Astrocyte (in vitro differentiated cells and primary cell): ENCODE data around the gene C6orf62. TPM values are rescaled to one million over a fixed set of nuclear protein-coding genes. Genes with fewer than 3 reads are reported as not detected.

Experiments used
- DNase-seq: peaks from one replicate; pipeline ENCODE4 v3.0.0-alpha.2; 2010; ENCODE audit warnings: low read depth
- FAIRE-seq: peaks from 2 replicates; lab custom pipeline; 2011; peaks lifted over from hg19 to GRCh38; lab: Jason Lieb, UNC
- H2AFZ ChIP-seq: 2 replicates; pipeline ENCODE4 v1.6.0; 2012; ENCODE audit warnings: low read depth, low read length, inconsistent platforms
- H3K27ac ChIP-seq: 2 replicates; pipeline ENCODE4 v1.5.1; 2011; ENCODE audit warnings: low read depth, low read length, inconsistent platforms
- H3K27me3 ChIP-seq: 2 replicates; pipeline ENCODE4 v1.6.0; 2011; ENCODE audit warnings: low read length, inconsistent platforms; ENCODE audit not compliant: insufficient read depth
- H3K36me3 ChIP-seq: 2 replicates; pipeline ENCODE4 v1.5.1; 2011; ENCODE audit warnings: low read length, inconsistent platforms; ENCODE audit not compliant: insufficient read depth
- H3K4me1 ChIP-seq: 2 replicates; pipeline ENCODE4 v1.5.1; 2011; ENCODE audit warnings: low read length, inconsistent platforms; ENCODE audit not compliant: insufficient read depth
- H3K4me2 ChIP-seq: 2 replicates; pipeline ENCODE4 v1.6.0; 2012; ENCODE audit warnings: low read length, inconsistent platforms
- H3K4me3 ChIP-seq: 2 replicates; pipeline ENCODE4 v1.5.1; 2011; ENCODE audit warnings: low read depth, mild to moderate bottlenecking, low read length, inconsistent platforms; ENCODE audit not compliant: insufficient read depth
- H3K79me2 ChIP-seq: 2 replicates; pipeline ENCODE4 v1.6.0; 2012; ENCODE audit warnings: mild to moderate bottlenecking, low read length, inconsistent platforms; ENCODE audit not compliant: insufficient read depth
- H3K9ac ChIP-seq: 2 replicates; pipeline ENCODE4 v1.6.0; 2012; ENCODE audit warnings: mild to moderate bottlenecking, low read length, inconsistent platforms
- H3K9me3 ChIP-seq: 2 replicates; pipeline ENCODE4 v1.5.1; 2012; ENCODE audit warnings: low read depth, mild to moderate bottlenecking, low read length, inconsistent platforms; ENCODE audit not compliant: insufficient read depth
- H4K20me1 ChIP-seq: 2 replicates; pipeline ENCODE4 v1.6.0; 2012; ENCODE audit warnings: low read length, inconsistent platforms; ENCODE audit not compliant: insufficient read depth
- H3K27ac Mint-ChIP-seq: one replicate; pipeline ENCODE4 v1.8.0; 2021; ENCODE audit warnings: mild to moderate bottlenecking, mixed read lengths; ENCODE audit not compliant: unreplicated experiment
- H3K27me3 Mint-ChIP-seq: one replicate; pipeline ENCODE4 v1.8.0; 2021; ENCODE audit warnings: low read depth, mixed read lengths; ENCODE audit not compliant: unreplicated experiment
- H3K36me3 Mint-ChIP-seq: one replicate; pipeline ENCODE4 v1.8.0; 2021; ENCODE audit warnings: low read depth, mixed read lengths; ENCODE audit not compliant: unreplicated experiment
- H3K4me1 Mint-ChIP-seq: one replicate; pipeline ENCODE4 v1.8.0; 2021; ENCODE audit warnings: low read depth, mixed read lengths; ENCODE audit not compliant: unreplicated experiment
- H3K4me3 Mint-ChIP-seq: one replicate; pipeline ENCODE4 v1.8.0; 2021; ENCODE audit warnings: mild to moderate bottlenecking, moderate library complexity, mixed read lengths; ENCODE audit not compliant: unreplicated experiment
- H3K9me3 Mint-ChIP-seq: one replicate; pipeline ENCODE4 v1.8.0; 2021; ENCODE audit warnings: mild to moderate bottlenecking, mixed read lengths; ENCODE audit not compliant: unreplicated experiment
- EZH2 ChIP-seq: IDR thresholded peaks from 2 replicates; pipeline ENCODE4 v1.6.1; 2012; ENCODE audit warnings: mild to moderate bottlenecking, low read length, inconsistent platforms; ENCODE audit not compliant: insufficient read depth
- total RNA-seq: library from RNA; stranded (reverse); gene quantifications from 2 replicates; pipeline ENCODE4 v1.2.1, GENCODE V29; 2021
- TF ChIP-seq, protein P1 (sequence below): IDR thresholded peaks from 2 replicates; pipeline ENCODE4 v1.5.1; 2011; ENCODE audit warnings: low read depth, mild to moderate bottlenecking, inconsistent platforms, low read length, moderate library complexity; ENCODE audit not compliant: insufficient read depth

C6orf62 gene
- total RNA-seq, 1 donor from 2014 or later: 162 TPM

- H3K27ac ChIP-seq: no peak overlapping the region
- H3K4me3 Mint-ChIP-seq: no peak overlapping the region
- no peaks in the 10 kb centered on the region for H3K9me3 ChIP-seq
- no peak for TF ChIP-seq EZH2
- TF ChIP-seq, protein P1, sequence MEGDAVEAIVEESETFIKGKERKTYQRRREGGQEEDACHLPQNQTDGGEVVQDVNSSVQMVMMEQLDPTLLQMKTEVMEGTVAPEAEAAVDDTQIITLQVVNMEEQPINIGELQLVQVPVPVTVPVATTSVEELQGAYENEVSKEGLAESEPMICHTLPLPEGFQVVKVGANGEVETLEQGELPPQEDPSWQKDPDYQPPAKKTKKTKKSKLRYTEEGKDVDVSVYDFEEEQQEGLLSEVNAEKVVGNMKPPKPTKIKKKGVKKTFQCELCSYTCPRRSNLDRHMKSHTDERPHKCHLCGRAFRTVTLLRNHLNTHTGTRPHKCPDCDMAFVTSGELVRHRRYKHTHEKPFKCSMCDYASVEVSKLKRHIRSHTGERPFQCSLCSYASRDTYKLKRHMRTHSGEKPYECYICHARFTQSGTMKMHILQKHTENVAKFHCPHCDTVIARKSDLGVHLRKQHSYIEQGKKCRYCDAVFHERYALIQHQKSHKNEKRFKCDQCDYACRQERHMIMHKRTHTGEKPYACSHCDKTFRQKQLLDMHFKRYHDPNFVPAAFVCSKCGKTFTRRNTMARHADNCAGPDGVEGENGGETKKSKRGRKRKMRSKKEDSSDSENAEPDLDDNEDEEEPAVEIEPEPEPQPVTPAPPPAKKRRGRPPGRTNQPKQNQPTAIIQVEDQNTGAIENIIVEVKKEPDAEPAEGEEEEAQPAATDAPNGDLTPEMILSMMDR: no peak
- H3K27me3 ChIP-seq: no peaks in the 10 kb centered on the region
- H3K9me3 Mint-ChIP-seq: no peaks in the 10 kb centered on the region
- peaks cover 2% of the 10 kb centered on the region for H3K4me1 Mint-ChIP-seq
- DNase-seq (no peak), FAIRE-seq (no peak)
- no peaks in the 10 kb centered on the region for H3K79me2 ChIP-seq
- no peaks in the 10 kb centered on the region for H3K36me3 ChIP-seq
- no peaks in the 10 kb centered on the region for H3K4me1 ChIP-seq
- H3K4me2 ChIP-seq: no peak overlapping the region
- H3K9ac ChIP-seq: no peak overlapping the region
- H3K4me3 ChIP-seq: no peak overlapping the region
- H3K27ac Mint-ChIP-seq: no peak overlapping the region
- no peaks in the 10 kb centered on the region for H4K20me1 ChIP-seq
- no peaks in the 10 kb centered on the region for H3K36me3 Mint-ChIP-seq
- no peaks in the 10 kb centered on the region for H3K27me3 Mint-ChIP-seq
- H2AFZ ChIP-seq: no peak overlapping the region
Observed at GRCh38 chr6:24763578-24763977, 44.6 kb upstream of the C6orf62 start.

- Mint-ChIP-seq H3K9me3 (no peaks in the 10 kb centered on the region), H3K27ac (no peak overlapping the region), H3K36me3 (no peaks in the 10 kb centered on the region), H3K4me1 (peaks cover 2% of the 10 kb centered on the region), H3K4me3 (no peak overlapping the region), H3K27me3 (no peaks in the 10 kb centered on the region)
- Histone ChIP-seq H3K79me2 (no peaks in the 10 kb centered on the region), H3K4me2 (no peak overlapping the region), H2AFZ (no peak overlapping the region), H3K9ac (no peak overlapping the region), H3K36me3 (no peaks in the 10 kb centered on the region), H3K4me1 (no peaks in the 10 kb centered on the region), H3K4me3 (no peak overlapping the region), H3K27me3 (no peaks in the 10 kb centered on the region), H3K27ac (no peak overlapping the region), H4K20me1 (no peaks in the 10 kb centered on the region), H3K9me3 (no peaks in the 10 kb centered on the region)
- FAIRE-seq: no peak
- no peak for DNase-seq
- TF ChIP-seq, protein P1: no peak
- no peak for TF ChIP-seq EZH2
Observed at GRCh38 chr6:24761851-24762250, 42.9 kb upstream of the C6orf62 start.

DNA sequence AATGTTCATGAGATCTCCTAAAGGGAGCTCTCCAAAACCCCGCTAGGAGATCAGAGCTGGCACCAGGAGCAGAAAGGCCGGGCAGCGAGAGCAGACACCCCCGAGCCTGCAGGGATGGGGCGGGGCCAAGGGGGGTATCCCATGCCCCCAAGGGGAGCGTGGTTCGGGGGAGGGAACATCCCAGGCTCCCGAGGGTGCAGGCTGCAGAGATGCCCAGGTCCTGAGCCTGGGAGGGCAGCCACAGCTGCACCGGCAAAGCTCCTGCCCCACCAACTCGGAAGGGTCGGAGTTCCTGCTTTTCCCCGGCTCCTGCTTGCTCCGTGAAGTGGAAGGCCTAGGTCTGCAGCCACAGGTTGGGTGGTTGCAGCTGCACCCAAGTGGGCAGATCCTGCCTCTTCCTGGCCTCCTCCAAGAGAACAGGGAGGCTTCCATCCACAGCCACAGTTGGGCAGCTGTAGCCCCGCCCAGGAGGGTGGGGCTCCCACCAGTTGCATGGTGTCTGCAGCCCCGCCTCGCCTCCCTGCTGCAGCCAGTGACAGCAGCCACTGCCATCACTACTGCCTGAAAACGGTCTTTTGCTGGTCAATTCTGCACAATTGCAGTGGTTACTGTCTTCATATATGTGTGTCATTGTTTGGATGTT is 42.4 kb upstream of the C6orf62 start:
- Mint-ChIP-seq H3K4me3 (no peak overlapping the region), H3K36me3 (no peaks in the 10 kb centered on the region), H3K4me1 (peaks cover 2% of the 10 kb centered on the region), H3K9me3 (no peaks in the 10 kb centered on the region), H3K27ac (no peak overlapping the region), H3K27me3 (no peaks in the 10 kb centered on the region)
- Histone ChIP-seq H4K20me1 (no peaks in the 10 kb centered on the region), H3K36me3 (no peaks in the 10 kb centered on the region), H3K9me3 (no peaks in the 10 kb centered on the region), H2AFZ (no peak overlapping the region), H3K27ac (no peak overlapping the region), H3K4me3 (no peak overlapping the region), H3K9ac (no peak overlapping the region), H3K79me2 (no peaks in the 10 kb centered on the region), H3K27me3 (no peaks in the 10 kb centered on the region), H3K4me2 (no peak overlapping the region), H3K4me1 (no peaks in the 10 kb centered on the region)
- DNase-seq (no peak), FAIRE-seq (no peak)
- TF ChIP-seq, protein P1: no peak
- no peak for TF ChIP-seq EZH2
